ENCODE data around the gene CTPS1.

Gene CTPS1

GRCh38 chr1:41003640-41004220 is 24.2 kb downstream of the CTPS1 start:
- no peak for DNase-seq

- no peak for DNase-seq
These were observed 26.4 kb downstream of the CTPS1 start for GRCh38 chr1:41005876-41006275.

DNA sequence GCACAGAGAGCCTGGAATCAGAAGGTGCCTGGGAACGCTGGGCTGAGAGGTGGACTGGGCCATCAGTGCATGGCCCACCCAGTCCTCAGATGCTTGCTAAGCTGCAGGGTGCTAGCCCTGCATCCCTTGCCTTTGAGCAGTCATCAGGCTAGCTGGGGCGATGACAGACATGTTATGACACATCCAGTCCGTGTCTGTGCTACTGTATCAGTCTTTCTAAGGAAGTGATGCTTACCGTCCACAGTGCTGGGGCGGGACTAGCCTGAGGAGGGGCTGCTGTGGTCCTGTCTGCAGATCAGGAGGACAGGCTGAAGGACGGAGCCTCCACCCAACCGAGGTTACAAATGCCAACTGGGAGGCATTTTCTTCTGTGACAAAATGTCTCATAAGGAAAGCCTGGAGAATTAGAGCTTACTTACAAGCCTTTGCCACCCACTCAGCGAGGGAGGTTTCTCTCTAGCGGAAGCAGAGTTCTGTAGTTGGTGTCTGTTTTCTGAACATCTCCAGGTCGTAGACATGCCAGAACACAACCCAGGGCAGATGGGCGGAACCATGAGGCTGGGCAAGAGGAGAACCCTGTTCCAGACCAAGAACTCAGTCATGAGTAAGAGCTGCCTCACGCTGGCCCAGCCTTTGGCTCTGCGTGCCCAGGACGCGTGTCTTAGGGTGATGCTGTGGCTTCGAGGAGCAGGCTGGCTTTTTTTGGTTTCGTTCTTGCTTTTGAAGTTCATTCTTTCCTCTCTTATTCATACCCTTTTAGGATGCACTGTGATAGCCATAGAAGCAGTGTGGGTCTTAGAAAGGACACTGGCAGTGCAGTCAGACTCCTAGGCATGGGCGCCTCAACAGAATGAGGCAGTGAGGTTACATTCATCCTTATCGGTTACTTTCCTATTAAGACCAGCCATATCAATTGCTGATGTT is 27.7 kb downstream of the CTPS1 start:
- DNase-seq = no peak

DNA sequence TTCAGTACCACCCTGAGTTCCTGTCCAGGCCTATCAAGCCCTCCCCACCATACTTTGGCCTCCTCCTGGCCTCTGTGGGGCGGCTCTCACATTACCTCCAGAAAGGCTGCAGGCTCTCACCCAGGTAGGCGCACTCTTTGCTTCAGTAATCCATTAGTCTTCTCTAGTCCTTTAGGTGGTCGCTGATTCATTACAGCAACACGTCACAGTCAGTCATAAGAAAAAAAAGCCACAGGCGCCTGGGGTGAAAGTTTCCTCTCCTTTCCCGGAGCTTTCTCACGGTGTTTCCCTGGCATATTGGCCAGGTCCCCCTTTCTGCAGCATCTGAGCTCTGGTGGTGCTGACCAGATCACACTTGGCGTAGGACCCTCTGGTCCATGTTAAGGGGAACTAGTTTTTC is 30.0 kb downstream of the CTPS1 start:
- DNase-seq = no peak

GRCh38 chr1:41010345-41010744 is 30.8 kb downstream of the CTPS1 start:
- no peak for DNase-seq

DNA sequence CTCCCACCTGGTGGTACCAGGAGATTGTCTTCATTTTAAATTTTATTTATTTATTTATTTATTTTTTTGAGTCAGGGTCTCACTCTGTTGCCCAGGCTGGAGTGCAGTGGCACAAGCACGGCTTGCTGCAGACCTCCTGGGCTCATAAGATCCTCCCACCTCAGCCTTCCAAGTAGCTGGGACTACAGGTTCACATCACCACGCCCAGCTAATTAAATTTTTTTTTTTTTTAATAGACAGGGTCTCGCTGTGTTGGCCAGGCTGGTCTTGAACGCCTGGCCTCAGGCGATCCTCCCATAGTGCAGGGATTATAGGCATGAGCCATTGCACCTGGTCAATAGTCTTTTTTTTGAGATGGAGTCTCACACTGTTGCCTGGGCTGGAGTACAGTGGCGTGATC is 33.5 kb downstream of the CTPS1 start:
- DNase-seq = no peak

GRCh38 chr1:41013796-41014195 is 34.3 kb downstream of the CTPS1 start:
- no peak for DNase-seq

DNA sequence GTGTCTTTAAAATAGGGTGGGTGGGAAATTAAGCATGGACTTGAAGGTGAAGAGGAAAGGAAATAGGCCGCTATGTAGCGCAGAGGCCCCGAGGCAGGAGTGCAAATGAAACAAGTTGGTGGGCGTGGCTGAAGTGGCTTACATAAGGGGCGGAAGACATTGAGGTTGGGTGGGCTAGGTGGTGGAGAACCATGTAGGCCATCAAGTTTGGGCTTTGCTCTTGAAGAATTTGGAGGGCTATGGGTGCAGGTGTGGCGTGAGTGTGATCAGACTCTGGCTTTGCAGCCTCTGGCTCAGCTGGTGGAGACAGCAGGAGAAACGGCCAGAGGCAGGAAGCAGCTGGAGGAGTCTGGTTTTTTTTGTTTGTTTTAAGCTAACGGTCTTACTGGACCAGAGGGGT is 35.4 kb downstream of the CTPS1 start:
- DNase-seq = no peak

DNA sequence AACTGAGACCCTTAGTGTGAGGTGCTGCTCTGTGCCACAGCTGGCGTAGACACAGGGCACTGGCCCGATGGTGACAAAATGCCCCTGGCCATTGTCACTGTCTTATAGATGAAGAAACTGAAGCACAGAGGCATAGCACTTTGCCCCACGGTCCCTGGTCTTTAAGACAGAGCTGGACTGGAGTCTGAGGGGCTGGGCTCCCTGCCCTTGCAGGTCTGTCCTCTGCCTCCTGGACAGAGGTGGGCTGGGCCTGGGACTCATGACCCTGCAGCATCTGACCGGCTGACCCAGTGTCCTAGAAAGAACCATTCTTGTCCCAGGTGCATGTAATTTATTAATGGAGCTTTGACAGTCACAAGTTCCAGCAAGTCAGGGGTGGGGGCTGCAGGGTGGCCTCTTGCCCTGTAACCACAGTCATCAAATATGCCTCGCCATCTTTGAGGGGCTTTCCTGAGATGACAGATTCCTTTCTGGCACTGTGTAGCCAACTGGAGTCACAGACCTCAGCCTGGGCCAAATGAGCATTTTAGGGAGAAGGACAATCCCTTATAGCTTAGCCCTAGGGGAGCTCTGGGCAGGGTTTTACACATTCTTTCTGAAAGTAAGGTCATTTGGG is 35.9 kb downstream of the CTPS1 start:
- DNase-seq = no peak

DNA sequence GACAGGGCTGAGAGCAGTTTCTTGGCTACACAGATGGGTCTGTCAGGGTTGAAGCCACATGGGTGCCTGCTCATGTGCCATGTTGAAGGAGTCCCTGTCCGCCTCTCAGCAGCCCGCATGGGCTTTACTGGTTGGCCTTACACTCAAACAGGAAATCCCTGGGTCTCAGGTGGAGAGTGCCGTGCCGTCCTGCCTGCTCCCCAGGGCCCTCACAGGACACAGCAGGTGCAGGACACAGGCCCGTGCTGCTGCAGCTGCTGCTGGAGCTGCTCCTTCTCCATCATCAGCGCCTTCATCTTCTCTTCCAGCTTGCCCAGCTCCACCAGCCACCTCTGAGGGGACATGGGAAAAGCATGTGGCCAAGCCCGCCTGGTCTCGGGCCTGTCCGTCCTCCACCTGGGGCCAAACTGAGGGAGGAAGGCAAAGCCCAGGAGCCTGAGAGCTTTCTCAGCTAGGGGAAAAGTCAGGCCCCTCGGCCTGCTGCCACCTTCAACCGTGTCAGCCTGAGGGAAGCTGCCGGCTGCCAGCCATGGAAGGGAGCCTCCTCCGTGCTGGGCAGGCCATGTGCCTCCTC is 36.5 kb downstream of the CTPS1 start:
- no peak for DNase-seq

DNA sequence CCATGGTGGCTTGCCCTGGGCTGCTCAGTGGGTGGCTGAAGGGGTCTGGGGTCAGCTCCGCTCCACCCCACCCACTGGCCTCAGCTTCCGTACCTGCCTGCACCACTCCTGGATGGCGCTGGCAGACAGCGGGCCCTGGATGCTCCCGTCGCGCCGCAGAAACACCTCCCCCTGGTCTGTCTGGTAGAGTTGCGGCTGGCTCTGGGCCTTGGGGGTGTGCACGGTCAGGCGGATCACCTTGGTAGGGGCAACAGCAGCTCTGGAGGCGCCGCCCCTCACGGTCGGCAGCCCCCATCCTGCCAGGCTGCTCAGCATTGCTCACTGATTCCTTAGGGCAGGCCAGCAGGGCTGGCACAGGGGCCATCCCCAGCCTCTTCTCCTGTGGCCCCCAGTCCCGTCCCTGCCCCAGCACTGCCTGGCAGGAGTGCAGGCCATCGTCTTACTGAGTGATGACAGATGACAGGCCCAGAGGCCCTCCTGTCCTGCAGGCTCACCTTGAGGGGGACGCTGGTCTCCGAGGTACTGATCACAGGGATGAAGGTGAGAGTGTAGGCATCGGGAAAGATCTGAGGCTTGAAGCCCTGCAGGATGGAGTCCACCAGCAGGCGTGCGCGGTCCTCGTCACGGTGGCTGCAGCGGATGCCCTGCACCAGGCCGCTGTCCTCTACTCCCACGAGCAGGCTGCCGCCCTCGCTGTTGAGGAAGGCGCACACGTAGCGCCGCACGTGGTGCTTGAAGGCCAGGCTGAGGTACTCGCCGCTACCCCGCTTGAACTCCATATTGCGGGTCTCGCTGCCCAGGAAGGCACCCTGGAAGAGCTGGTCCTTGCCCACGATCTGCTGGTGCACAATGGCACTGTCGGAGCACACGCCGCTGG is 37.9 kb downstream of the CTPS1 start:
- no peak for DNase-seq

GRCh38 chr1:41018018-41018410 is 38.5 kb downstream of the CTPS1 start:
- no peak for DNase-seq

DNA sequence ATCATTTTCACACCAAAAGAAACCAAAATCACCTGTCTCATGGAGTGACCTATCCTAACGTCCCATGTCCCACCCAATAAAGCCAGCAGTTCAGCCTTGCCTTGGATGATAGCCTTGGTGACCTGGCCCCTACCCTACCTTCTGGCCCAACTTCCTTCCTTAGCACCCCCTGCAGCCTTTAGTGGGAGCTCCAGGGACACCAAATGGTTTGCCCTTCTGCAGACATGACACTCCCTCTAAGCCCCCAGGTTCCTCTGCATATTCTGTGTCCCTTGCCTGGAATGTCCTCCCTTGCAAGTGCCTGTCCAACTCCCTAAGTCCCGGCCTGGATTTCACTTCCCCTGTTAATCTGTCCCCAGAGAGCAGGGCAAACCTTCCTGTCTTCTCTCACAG is 39.9 kb downstream of the CTPS1 start:
- no peak for DNase-seq

DNA sequence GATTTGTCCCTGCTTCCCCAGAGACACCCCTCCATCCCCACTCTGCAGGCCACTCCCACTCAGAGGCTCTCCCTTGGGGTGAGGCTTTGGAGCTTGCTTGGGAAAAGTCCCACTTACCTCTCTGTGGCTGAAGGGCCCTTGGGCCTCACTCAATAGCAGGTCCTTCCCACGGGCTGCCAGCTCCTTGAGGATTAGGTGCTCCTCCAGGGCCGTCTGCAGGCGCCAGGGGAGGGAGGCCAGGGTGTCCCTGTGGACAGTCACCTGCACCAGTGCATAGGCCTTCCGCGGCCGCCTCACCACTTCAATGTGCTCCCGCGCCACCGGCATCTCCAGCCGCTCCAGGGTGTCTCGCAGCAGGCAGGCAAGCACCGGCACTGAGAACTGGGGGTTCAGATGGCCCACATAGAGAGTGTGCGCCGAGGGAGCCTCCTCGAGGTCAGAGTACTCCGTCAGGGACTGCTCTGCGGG is 40.6 kb downstream of the CTPS1 start:
- no peak for DNase-seq

DNA sequence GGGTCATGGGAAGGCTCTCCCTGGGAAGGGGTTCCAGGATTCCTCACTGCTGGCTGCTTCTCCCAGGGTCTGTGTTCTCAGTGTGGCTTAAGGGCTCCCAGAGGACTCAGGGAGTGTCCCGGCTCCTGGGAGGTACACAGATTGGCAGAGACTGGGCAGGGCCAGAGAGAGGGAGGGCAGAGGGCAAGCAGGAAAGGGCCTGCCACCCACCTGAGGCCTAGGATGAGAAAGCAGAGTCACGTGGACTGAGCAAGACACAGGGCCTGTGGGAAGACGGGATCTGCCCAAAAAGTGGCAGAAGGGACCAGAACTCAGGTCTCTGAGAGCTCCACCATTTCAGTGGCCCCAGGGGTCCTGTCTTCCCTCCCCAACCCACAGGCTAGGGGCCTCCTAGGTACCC is 41.2 kb downstream of the CTPS1 start:
- DNase-seq = no peak

DNA sequence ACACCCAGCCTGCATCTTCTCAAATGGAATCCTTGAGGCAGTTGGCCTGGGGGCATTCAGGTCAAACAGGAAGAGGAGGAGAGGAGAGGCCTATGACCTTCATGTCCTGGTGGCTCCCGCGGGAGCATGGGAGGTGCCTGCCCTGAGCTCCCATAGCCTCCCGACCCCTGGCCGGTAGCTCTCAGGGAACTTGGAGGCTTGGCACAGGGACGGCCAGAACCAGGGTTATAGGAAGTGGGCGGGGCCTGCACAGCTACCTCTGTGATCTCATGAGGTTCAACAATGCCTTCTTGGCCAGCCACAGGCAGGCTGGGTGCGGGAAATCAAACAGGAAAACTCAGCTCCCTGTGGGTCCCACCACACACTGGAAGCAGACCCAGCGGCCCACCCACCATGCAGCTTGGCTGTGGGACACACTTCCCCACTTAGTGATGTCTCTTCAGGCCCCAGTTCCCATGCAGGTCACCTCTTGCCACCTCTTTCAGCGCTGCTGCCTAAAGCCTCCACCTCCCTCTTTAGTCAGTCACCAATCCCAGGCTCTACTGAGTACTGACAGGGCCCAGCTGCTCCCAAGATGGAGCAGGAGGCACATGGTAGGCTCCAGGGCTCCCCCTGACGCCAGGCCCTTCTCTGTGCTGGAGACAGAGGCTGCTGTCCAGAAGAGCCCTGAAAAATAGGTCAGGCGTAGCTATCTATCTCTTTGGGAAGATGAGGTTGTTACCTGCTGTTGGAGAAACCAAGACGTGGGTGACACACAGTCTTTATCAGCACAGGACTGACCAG is 42.2 kb downstream of the CTPS1 start, which contains the start of gene SLFNL1:
Gene SLFNL1 (minus strand): TSS at position 200 of the 783 bp plus-strand sequence. CDS start 1,065 bp downstream, outside the sequence.
- no peak for DNase-seq

- no peak for DNase-seq
These were observed 42.9 kb downstream of the CTPS1 start for GRCh38 chr1:41022424-41022823.

DNA sequence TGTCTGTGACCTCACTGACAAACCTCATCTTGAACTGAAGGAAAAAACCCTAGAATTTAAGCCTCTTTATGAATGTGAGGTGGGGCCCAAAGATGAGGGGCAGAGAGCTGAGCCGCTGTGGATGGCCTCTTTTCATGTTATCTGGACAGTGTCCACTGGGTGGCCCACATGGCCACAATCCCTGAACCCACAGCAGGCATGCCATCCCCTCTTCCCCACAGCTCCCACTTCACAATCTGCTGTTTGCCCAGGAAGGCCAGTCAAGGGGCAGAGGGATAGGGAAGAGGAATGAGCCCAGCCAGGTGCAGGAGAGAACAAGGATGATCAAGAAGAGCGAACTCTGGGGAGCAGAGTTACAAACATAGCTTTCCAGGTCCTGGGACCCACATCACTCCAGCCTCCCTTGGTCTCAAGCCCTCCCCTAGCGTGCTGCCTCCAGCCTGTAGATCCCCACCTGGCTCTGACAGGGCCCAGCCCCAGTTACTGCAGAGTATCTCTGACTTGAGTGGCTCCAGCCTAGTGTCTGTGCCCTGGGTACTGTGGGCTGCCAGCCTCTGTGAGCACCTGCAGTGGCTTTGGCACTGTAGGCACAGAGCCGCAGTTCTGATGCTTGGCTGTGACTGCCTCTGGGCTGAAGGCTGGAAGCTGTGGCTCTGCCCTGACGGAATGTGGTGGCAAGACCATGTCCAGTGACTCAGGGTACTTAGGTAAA is 43.9 kb downstream of the CTPS1 start:
- DNase-seq = no peak

DNA sequence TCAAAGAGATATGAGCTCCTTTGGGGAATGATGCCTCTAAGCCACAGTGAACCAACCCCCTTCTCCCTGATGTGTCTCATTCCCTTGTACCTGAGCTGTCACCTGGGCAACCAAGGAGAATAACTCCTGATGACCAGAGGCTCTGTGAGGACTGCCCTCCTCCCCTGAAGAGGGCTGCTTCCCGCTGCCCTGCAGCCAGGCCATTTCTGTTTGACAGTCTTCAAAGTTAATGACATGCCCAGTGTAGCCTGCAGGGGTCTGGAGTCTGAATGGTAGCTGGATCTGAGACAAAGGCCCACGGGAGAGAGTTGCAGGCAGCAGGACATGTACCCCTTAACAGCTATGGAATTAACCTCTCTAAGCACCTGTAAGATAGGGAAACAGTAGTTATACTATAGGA is 45.5 kb downstream of the CTPS1 start:
- DNase-seq = no peak

DNA sequence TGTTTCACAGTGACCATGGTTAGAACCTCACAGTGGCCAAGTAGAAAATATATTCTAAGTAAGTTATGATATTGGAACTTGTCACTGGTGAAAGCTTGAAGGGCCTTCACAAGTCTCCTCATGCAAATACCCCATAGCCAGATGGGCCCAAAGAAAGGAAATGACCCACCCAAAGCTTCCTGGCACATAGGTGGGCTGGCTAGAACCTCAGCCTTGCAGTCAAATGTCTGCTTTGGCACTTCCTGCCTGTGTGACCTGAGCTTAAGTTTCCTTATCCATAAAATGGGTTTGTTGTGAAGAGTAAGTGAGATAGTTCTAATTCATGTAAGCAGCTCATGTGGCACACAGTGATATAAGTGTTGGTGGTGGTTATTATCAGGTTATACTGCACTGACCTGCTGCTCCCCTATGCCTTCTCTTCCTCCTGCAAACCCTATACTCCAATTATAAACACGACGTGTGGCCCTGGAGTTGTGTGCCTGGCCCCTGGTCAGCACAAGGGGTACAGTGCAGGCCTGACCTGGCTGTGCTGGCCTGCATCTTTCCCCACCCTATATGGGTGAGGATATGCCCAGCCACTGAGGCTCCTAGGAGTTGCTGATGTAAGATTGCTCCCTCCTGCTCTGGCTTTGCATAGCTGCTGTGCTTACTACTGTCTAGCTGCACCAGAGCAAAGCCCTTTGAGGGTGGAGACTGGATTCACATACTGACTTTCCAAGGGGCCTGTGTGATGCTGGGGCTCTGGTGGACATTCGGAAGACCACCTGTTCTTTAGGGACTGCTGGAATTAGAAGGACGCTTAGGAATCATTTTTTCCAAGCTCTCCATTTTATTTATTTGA is 46.7 kb downstream of the CTPS1 start:
- DNase-seq = no peak
